Activated gamma-delta T cell (primary cell): ENCODE data around the gene CSTF2.
"Not testable (repeated sequence)": the region's sequence is repeated elsewhere in the genome, so short reads cannot be mapped to it uniquely, and the experiment has no call there.

Experiments
- DNase-seq: peaks from one replicate; lab custom pipeline; 2025; lab: John Stamatoyannopoulos, UW
- total RNA-seq, 2 donors: gene quantifications; one replicate each; lab custom pipeline; 2026; lab: John Stamatoyannopoulos, UW

CSTF2 gene
- 25.4 to 29.8 reads per million in 2 donors for total RNA-seq

GRCh38 chrX:100819837-100820666 is at the start of gene CSTF2:
TSS of gene CSTF2 (plus strand) at chrX:100820391. CDS start at chrX:100820417, 26 bp downstream.
- peak; percentile 53 for DNase-seq

- not testable (repeated sequence) for DNase-seq
These were observed 23.8 kb upstream of the CSTF2 start for GRCh38 chrX:100796371-100796770.

- DNase-seq: no peak
These were observed 22.8 kb upstream of the CSTF2 start for GRCh38 chrX:100797359-100797758.

GRCh38 chrX:100798484-100799214 is 21.5 kb upstream of the CSTF2 start:
- no peak for DNase-seq

- no peak for DNase-seq
These were observed 17.3 kb upstream of the CSTF2 start for GRCh38 chrX:100802843-100803242.

- DNase-seq: no peak
These were observed 15.4 kb upstream of the CSTF2 start for GRCh38 chrX:100804780-100805179.

- not testable (repeated sequence) for DNase-seq
These were observed 11.9 kb upstream of the CSTF2 start for GRCh38 chrX:100808265-100808664.

GRCh38 chrX:100812216-100813158 is 7.7 kb upstream of the CSTF2 start:
- no peak for DNase-seq

- DNase-seq: no peak
These were observed 2.9 kb upstream of the CSTF2 start for GRCh38 chrX:100817340-100817739.

- no peak for DNase-seq
These were observed 706 bp upstream of the CSTF2 start for GRCh38 chrX:100819534-100819836.

- DNase-seq: no peak
These were observed 9.5 kb downstream of the CSTF2 start for GRCh38 chrX:100829730-100830129.

GRCh38 chrX:100830143-100830542 is 10.0 kb downstream of the CSTF2 start:
- no peak for DNase-seq

- no peak for DNase-seq
These were observed 10.4 kb downstream of the CSTF2 start for GRCh38 chrX:100830547-100830946.

- no peak for DNase-seq
These were observed 11.2 kb downstream of the CSTF2 start for GRCh38 chrX:100831219-100831946.

GRCh38 chrX:100850317-100850716 is 30.1 kb downstream of the CSTF2 start:
- DNase-seq: no peak

GRCh38 chrX:100852810-100853209 is 32.6 kb downstream of the CSTF2 start:
- no peak for DNase-seq

GRCh38 chrX:100863326-100863864 is 43.2 kb downstream of the CSTF2 start:
- DNase-seq: no peak

GRCh38 chrX:100864657-100865391 is 44.6 kb downstream of the CSTF2 start:
- DNase-seq: no peak

GRCh38 chrX:100868273-100868672 is 48.1 kb downstream of the CSTF2 start:
- DNase-seq: no peak

- no peak for DNase-seq
These were observed 50.3 kb downstream of the CSTF2 start for GRCh38 chrX:100870527-100870926.
